Femur (tissue), 1 donor: Measurements from ENCODE around the gene CCDC88B.

ENCODE experiments used
- DNase-seq: peaks from one replicate; pipeline ENCODE4 v3.0.0-alpha.2; 2017

The CCDC88B gene

DNA sequence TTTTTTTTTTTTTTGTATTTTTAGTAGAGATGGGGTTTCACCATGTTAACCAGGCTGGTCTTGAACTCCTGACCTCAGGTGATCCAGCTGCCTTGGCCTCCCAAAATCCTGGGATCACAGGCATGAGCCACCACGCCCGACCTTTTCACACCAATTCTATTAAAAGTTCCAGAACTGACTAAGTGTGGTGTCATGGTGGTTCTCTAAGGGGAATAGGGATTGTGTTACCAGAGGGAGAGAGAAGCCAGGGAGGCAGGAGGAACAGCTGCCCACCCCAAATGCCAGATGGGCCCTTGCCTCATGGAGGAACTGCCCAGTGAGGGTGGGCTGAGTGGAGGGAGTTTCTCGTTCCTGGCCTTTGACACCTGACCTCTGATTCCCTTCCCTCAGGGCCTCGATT, 24.9 kb downstream of the CCDC88B start:
- no peak for DNase-seq

DNA sequence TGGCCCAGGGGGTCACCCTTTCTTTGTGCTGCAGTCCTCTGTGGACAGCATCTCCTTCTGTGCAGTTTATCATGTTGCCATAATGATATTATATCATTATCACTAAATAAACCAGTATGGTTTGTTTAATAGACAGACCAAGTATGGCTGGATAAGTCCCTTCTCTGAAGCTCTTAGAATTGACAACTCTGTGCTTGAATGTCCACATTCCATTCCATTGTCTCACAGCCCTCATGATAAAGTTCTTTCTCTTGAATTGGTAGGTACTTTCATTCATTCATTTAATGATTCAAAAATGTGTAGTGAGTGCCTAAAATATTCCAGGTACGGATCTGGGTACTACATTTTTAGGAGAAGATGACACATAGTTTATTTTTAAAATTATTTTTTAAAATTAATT, 26.7 kb downstream of the CCDC88B start:
- no peak for DNase-seq

DNA sequence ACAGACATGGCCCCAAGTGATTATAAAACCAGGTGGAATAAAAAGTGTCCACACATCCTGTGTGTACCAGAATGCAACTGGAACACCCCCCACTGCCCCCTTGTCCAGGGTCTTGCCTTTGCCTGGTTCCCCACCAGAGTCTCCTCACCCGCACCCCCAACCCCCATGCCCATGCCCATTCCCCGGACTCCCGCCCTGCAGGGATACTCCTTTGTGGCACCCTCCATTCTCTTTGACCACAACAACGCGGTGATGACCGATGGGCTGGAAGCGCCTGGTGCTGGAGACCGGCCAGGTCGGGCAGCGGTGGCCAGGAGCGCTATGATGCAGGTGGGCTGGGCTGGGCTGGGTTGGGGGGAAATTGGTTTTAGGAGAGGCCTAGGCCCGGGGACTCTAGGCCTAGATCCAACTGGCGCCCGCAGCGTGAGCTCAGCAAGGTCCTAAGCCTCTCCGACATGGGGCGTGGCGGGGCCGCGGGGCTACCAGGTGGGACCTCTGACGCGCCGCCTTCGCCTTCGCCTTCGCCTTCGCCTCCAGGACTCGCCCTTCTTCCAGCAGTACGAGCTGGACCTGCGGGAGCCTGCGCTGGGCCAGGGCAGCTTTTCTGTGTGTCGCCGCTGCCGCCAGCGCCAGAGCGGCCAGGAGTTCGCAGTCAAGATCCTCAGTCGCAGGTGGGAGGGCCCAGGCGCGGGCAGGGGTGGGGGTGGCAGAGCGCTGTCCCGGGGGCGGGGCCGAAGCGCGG, 28.1 kb downstream of the CCDC88B start:
- DNase-seq: no peak

DNA sequence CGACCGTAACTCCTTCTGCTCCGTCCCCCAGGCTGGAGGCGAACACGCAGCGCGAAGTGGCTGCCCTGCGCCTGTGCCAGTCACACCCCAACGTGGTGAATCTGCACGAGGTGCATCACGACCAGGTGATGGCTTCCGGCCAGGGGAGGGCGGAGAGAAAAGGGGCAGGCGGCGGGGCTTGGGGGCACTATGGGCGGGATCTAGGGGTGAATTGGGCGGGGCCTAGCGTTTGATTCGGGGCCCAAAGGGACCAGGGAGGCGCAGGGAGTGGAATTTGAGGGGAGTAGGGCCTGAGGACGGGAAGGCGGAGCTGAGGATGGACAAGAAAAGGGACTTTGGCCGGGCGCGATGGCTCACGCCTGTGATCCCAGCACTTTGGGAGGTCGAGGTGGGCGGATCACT, 28.7 kb downstream of the CCDC88B start:
- DNase-seq: no peak

DNA sequence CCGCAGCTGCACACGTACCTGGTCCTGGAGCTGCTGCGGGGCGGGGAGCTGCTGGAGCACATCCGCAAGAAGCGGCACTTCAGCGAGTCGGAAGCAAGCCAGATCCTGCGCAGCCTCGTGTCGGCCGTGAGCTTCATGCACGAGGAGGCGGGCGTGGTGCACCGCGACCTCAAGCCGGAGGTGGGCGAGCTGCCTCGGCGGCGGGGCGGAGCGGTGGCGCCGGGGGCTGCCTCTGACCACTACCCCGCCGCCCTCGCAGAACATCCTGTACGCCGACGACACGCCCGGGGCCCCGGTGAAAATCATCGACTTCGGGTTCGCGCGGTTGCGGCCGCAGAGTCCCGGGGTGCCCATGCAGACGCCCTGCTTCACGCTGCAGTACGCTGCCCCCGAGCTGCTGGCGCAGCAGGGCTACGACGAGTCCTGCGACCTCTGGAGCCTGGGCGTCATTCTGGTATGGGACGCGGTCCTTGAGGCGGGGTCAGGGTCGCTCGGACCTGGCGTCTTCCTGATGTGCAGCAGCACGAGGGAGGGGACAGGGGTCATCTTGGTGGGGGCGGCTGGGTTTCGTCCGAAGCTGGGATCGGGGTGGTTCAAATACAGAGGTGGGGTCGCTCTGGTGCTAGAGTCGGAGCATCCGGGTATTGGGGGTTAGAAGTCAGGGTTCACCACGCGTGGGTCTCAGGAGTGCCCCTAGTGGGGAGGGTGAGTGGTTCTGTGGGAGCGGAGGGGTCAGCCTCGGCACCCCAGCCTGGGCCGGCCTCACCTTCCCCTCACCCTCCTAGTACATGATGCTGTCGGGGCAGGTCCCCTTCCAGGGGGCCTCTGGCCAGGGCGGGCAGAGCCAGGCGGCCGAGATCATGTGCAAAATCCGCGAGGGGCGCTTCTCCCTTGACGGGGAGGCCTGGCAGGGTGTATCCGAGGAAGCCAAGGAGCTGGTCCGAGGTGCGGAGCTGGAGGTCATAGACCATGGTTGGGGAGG, 29.7 kb downstream of the CCDC88B start:
- no peak for DNase-seq

DNA sequence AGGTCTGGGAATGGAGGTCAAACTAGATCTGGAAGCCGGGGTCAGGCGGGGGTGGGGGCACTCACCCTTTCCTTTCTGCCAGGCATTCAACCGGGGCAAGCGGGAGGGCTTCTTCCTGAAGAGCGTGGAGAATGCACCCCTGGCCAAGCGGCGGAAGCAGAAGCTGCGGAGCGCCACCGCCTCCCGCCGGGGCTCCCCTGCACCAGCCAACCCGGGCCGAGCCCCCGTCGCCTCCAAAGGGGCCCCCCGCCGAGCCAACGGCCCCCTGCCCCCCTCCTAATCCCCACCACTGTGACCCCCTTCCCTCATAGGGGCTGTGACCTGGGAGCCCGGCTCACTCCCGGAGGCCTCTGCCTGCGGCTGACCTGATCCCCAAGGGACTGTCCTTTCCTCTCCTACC, 31.2 kb downstream of the CCDC88B start:
- no peak for DNase-seq

DNA sequence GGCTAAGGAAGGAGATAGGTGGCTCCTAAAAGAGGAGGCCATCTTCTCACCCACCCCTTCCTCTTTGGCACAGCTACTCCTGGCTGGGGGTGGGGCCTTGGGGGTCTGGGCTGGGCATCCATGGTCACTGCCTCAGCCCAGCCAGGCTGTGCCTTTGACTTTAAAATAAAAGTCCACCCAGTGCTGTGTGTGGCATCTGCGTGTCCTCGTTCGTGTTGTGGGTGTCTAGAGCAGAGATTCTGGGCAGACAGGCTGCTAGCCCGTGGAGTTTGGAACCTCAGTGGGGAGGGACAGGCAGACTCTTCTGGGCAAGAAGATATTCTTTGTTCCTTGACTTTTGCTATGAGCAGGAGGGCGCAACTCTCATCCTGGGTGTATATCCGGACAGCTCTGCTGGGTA, 32.0 kb downstream of the CCDC88B start:
- no peak for DNase-seq

DNA sequence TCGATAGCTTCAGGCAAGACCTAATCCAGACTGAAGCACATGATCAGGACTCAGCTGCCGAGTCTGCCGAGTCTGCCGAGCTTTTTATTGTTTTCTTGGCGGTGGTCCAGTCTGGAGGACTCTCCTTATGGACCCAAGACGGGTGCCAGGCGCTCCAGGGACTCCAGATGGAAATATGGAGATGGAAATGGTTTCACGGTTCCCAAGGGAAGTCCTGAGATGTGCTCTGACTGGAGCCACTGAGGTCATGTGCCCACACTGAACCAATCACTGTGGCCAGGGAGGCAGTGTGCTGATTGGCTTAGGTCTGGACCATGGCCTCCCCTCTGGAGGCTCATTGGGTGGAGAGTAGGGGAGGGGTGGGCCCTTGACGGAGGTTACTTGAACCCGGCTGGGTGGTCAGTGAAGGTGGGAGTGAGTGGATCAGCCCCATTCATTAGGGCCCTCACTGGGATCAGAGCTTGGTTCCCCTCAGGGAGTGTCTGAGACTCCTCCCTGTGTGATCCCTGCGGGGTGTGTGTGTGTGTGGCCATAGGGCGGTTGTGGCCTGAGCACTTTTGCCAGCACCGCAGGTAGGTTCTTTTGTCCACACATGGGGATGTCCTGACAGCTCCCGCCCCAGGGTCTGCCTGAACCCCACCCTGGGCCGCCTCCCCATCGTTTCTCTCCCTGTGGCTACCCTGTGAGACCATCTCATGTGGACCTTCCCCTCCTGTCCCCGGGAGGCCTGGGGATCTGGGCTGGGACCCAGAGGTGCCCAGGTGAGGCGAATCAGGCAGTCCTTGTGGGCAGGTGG, 33.0 kb downstream of the CCDC88B start:
- DNase-seq: no peak

DNA sequence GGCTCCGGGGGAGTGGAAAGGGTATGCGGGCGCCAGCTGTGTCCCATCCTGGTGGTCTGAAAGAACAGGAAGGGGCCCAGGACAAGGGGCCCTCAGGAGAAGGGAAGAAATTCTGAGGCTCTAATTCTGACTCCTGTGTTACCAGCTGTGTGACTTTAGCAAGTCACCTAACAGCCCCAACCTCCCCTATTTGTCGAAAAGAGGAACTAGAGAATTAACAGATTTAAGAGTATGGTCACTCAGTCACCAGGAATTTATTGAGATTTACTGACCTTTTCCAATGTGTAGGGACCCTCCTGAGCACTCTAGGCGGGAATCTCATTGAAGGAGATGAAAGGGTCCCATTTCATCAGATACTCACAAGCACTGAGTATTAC, 33.6 kb downstream of the CCDC88B start:
- DNase-seq: no peak

DNA sequence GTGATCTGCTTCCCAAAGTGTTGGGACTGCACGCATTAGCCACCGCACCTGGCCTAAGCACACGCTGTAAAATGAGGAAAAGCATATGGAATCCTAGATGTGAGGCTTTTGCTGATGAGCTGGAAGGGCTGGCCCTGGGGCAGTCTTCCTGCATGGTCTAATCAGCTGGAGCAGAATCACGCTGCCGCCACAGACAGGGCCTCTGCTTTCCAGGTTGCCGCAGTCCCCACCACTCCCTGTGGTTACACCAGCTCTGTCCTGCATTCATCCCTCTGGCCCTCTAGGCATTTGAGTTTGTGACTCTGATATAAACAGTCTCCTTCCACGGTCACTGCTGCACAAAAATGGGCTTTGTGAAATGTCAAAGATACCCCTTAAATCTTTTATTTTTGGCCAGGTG, 36.1 kb downstream of the CCDC88B start:
- DNase-seq: no peak

DNA sequence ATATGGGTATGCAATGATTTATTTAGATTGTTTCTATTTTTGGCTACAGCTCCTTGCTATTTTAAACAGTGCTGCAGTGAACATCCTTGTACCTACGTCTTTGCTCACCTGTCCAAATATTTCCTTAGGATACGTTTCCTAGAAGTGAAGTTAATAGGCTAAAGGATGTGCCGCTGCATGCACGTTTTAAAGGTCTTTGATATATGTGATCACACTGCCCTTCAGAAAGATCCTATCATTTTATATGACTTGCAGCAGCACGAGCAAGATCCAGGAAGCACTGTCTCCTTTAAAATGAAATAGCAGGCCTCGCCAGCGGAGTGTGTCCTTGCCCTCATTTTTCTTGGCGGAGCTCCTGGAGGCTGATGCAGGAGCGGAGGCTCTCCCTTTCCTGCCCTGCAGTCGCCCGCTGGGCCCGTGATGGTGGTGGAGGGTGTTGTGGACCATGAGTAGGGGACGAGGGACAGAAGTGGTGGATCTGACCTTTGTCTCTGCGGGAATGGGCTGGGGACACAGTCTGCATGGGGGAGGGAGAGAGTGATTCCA, 38.4 kb downstream of the CCDC88B start:
- peak; percentile 71 for DNase-seq

DNA sequence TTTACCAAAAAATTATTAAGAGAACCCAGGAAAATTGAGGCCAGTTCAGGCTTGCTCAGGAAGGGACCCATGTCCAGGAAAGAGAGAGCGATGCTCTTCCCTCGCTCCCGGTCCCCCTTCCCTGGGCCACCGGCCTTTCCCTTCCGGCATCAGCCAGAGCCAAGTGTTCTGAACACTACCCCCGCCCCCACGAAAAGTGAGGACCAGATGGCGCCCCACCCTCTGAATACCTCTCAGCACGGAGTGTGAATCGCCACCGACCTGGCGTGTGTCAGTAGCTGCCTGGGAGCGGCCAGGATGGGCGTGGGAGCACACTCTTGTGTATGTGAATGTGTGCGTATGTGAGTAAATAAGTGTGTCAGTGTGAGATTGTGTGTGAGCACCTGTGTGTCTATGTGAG, 39.2 kb downstream of the CCDC88B start:
- DNase-seq: no peak

DNA sequence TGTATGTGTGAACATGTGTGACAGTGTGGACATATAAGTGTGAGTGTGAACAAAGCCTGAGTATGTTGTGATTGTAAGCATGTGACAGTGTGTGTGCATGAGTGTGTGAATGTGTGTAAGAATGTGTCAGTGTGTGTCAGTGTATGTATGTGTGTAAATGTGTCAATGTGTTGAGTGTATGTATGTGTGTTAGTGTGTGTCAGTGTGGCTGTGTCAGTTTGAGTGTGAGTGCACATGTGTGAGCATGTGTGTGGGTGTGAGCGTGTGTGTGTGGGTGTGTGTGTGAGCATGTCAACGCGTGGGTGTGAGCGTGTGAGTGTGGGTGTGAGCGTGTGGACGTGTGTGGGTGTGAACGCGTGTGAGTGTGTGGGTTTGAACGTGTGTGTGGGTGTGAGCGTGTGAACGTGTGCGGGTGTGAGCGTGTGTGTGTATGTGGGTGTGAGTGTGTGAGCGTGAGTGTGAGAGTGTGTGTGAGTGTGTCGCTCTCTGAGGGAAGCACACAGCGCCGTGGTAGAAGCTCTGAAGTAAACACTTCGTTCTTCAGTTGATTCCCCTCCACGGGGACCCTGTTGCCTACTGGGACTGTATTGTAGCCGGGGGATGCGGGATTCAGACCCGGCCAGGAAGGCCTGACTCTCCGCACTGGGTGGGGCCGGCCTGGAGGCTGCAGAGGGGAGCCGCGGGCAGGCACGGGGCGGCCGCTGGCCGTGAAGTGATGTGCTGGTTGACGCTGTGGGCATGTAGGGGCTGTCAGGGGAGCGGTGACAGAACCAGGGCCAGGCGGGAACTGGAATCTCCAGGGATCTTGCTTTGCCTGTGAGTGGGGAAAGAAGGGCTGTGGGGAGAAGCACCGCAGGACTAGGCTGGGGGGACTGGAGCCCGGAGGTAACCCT, 40.1 kb downstream of the CCDC88B start:
- DNase-seq: no peak

DNA sequence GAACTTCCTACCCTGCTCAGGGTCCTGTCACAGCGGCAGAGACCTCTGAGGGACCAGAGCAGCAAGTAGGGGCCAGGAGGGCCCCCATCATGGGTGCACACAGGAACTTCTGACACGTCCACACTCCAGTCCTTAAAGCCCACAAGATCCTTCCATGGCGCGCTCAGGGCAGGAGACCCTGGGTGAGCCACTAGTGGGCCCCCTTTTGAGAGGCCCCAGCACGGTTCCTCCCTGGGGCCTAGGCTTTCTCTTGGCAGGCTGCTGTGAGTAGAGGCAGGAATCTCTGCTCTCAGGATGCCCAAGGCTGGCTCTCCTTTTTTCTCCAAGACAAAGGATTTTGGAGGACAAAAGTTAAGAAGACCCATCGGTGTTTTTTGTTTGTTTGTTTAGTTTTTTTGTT, 41.3 kb downstream of the CCDC88B start:
- no peak for DNase-seq

DNA sequence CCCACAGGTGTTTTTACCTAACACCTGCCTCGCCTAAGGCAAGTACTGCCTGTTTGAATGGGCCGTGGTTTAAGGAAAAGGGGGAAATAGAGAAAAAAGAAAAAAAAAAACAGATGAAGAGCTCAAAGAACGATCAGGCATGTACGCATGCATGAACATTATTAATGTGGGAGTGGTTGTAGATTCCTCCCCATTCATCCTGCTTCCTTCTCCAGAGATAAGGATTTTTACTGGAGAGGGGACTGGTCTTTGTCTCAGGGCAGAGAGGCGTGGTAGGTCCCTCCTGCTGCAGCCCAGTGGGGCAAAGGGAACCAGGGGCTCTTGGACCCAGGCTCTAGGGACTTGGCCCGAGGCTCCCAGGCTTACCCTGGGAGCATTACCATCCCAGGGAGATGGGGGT, 42.0 kb downstream of the CCDC88B start:
- no peak for DNase-seq

DNA sequence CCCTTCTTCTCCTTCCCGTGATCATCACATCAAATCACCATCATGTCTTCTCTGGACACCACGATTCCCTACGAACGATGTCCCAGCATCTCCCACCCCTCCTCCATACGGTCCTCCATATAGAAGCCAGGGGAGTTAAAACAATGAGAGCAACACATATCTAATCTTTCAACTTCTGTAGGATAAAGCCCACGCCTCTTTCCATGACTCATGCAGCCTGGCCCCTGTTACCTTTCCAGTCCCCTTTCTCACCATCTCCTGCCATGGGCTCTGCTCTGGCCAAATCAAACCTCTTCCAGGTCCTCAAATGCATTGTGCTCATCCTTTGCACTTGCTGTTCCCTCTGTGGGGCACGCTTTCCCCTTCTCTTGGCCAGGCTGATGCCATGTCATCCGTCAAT, 42.6 kb downstream of the CCDC88B start:
- DNase-seq: no peak

DNA sequence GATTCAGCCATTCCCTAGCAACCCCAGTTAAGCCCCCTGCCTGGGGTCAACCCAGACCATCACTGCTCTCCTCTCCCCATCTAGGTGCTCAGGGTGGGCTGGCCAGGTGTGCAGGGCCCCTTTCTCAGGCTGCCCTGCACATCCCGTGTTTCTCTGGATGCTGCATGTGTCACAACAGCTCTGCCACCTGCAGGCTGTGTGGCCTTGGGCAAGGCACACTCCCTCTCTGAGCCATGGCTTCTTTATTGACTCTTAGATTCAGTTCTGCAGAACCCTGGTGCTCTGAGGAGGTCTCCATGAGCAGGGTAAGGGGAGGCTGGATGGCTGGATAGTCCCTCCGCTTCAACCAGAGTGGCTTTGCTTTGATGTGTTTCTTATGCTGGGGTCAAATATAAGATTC, 43.6 kb downstream of the CCDC88B start:
- DNase-seq: no peak

DNA sequence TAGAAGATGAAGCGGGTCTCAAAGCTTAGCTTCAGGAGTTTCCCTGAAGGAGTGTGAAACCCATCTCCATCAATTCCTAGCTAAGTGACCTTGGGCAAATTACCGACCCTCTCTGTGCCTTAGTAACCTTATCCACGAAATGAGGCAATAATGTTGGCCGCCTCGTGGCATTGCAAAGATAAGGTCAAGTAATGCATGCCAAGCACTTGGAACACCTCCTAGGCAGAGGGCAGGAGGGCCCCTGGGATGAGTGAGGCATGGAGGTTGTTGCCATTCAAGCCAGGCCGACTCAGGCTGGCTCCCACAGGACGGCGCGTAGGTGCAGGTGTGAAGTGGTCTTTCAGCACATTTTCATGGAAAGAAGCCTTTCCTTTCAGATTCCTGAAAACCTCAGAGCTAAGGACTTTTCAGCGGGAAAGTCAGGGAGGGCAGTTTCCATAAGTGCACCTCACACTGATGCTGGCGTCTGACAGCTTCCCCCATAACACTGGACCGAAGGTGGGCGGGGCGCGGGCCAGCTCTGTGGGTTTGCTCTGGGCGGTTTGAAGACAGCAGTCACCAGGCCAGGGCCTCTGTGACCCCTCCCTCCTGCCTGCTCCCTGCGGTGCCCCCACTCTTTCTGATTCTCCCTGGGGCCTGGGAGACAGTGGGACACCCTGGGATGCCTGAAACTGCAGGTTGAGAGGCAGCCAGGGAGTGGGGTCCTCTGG, 44.2 kb downstream of the CCDC88B start:
- no peak for DNase-seq

DNA sequence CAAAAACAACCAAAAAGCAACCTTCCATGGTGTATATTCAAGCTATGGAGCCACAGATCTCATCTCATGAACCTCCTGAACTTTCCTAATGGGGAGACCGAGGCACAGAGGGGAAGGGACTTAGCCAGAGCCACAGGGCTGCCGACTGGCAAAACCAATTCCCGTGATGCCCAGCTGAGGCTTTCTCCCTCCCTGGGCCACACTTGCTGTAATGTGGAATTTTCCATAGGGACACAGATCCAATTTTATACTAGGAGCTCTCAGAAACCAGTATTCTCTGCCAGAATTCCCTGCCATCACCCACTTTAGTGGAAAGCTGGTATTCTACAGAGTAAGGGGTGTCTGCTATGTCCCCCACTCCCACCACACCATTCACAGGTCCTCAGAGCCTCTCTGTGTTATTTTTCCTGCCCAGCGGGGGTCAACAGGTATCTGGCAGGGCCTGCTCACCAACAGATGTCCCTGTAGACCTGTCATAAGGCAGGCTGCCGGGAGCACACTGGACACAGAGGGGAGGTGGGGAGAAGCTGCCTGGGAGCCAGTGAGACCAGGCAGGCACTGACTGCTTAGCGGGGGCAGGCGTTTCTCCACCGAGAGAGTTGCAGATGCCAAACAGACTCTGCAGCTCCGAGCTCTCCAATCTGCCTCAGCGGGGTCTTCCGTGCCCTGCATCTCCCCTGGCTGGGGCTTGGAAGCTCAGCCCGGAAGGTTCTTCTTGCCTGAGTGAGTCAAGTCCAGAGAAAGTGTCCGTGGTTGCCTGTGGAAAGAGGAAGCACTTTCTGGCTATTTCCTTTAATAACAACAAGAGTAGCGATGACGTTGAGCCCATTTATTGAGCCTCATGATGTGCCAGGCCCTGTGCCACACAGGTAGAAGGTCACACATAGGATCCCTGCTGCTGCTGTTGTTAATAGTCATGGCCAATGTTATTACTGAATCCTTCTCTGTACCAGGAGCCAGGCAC, 45.3 kb downstream of the CCDC88B start:
- DNase-seq: no peak
